Right ventricle myocardium superior (tissue), 1 donor: ENCODE data around the gene AADACL3. TPM values are rescaled to one million over a fixed set of nuclear protein-coding genes. Genes with fewer than 3 reads are reported as not detected.
"Not testable (repeated sequence)": the region's sequence is repeated elsewhere in the genome, so short reads cannot be mapped to it uniquely, and the experiment has no call there.

Source experiments
- ATAC-seq: fragments of 200-7000 bp; cut with Tn5 transposase; one replicate; pipeline ENCODE4 v1.9.1; 2020; ENCODE audit warnings: mild to moderate bottlenecking; ENCODE audit not compliant: poor library complexity
- DNase-seq: peaks from one replicate; pipeline ENCODE4 v3.0.0-alpha.2; 2020
- intact Hi-C: fragments of 100-400 bp; cut with DNase I; formaldehyde crosslinking; loops from one replicate; pipeline ENCODE4 v1.11.2; 2022
- total RNA-seq: library from RNA; stranded (reverse); fragmentation: NEBNext Ultra II Directional; extraction: Animal tissue kit (Norgen Biotek cat#: 25700); gene quantifications from one replicate; pipeline ENCODE4 v1.2.1, GENCODE V29; 2021
- donor health status: DM: no; HTN: yes; CAD: no; lungs with severe emphysema.

The AADACL3 gene
- total RNA-seq, 1 donor from 2014 or later = not detected

DNA sequence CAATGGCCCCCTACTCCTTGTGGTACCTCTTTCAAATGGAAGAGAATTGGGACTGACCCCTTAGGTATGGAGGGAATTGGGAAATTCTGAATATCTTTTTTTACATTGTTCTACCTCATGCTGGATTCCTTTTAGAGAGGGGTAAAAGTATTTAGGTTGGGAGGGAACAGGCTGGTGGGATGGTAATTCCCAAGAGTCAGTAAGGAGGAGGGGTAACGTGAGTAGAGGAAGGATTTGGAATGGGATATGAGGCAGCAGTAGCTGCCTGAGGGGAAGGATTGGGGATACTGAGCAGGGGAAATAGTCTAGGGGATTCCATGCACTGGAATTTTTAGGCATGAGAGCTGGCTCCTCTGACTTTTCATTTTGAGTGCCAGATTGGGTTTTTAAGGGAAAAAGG is 3.8 kb upstream of the AADACL3 start:
- no peak for ATAC-seq
- intact Hi-C loops = no loop called here
- DNase-seq = no peak

DNA sequence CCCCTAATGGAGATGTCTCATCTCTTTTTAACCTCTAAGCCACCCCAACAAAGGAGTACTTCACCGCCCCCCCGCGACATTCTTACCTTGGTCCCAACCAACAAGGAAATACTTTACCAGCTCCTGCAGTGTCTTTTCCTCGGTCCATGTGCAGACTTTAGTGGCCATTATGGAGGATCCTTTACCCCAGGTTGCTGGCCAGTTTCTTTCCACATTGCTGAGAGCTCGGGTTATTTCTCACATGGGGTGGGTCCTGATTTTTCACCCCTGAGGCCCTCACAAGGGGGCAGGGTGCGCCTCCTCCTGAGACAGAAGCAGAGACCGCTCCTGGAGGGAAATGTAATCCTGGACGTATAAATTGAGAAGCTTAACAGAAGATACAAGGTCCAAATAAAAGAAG is 3.0 kb upstream of the AADACL3 start:
- ATAC-seq = no peak
- no peak for DNase-seq
- intact Hi-C loops = no loop called here

DNA sequence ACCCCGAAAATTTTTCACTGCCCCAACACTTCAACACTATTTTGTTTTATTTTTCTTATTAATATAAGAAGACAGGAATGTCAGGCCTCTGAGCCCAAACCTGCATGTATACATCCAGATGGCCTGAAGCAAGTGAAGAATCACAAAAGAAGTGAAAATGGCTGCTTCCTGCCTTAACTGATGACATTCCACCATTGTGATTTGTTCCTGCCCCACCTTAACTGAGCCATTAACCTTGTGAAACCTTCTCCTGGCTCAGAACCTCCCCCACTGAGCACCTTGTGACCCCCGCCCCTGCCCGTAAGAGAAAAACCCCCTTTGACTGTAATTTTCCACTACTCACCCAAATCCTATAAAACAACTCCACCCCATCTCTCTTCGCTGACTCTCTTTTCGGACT is 2.3 kb upstream of the AADACL3 start:
- DNase-seq, ATAC-seq, intact Hi-C loops: not testable (repeated sequence)

DNA sequence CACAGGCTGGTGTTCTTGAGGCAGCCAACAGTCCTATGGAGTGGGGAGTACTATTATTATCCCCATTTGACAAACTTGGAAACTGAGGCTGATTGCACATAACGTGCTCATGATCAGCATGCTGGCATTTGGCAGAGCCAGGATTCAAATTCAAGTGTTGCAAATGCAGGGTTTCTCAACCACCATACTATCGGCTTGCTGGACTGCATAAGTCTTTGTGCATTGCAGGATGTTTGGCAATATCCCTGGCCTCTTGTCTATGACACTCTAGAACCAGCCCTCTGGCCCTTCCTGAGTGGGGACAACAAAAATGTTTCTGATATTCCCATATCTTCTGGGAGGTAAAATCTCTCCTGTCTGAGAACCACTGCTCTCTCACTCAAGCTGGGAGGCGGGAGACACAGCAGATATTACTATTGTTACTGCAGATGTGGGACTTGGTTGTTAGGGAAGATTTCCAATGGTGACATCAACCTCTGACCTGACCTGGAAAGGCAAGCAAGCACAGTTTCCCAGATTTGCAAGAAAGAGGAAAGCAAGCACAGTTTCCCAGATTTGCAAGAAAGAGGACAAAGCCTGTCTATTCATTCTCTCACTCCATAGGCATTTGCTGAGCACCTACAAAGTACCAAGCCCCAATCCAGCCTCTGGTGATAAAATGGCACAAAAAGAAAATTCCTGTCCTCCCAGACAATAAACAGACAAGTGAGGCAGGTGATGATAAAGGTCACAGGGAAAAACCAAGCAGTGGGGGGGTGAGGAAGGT is 1.0 kb upstream of the AADACL3 start:
- no peak for ATAC-seq
- DNase-seq = no peak
- intact Hi-C loops = no loop called here

DNA sequence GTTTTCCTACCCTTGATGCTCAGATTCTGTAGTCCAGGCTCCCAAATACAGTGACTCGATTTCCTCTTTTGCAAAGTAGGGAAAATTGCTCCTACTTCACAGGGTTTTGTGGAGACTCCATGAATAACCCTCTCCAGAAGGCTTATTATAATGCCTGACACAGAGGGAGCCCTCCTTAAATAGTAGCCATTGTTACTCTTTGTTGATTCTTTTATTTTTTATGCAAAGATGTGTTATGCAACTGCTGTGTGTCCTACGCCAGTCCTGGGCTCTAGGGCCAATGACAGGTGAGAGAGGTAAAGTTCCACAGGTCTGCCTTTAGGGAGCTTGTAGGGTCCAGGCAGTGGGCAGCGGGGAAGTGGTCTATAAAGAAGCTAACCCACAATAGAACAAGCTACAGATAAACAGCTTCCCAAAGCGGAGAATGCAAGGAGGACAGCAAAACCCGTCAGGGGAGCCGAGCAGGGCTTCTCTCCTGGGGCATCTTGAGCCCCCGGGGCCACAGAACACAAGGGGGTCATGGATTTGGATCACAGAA is 1.5 kb downstream of the AADACL3 start:
- ATAC-seq (no peak), DNase-seq (no peak)
- intact Hi-C loops = no loop called here

DNA sequence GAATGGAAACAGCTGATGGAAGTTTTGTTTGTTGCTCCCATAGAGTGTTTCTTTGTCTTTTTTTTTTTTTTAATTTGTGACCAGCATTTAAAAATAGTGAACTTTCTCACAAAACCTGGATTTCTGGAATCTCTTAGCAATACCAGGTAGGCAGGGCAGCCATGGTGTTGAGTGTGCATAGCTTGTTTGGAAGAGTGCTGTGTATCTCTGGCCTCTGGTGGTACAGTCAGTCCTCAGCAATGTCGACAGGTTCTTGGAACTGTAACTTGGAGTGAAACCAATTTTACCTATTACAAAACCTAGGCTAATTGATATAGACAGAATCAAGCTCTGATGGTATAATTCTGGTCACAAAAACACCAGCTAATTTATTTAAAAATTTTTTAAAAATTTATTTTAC is 6.7 kb downstream of the AADACL3 start:
- peak; percentile 53 for ATAC-seq
- intact Hi-C loops = no loop called here
- DNase-seq = no peak

DNA sequence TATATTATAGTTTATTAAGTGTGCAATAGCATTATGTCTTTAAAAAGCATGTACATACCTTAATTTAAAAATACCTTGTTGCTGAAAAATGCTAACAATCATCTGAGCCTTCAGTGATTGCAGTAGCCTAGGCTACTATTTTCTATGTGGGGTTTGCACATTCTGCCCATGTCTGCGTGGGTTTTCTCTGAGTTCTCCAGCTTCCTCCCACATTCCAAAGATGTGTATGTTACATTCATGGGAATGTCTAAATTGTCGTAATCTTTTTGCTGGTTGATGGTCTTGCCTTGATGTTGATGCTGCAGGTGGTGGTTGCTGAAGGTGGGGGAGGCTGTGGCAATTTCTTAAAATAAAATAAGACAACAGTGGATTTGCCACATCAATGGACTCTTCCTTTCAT is 12.5 kb downstream of the AADACL3 start:
- intact Hi-C loops = no loop called here
- DNase-seq (no peak), ATAC-seq (no peak)

DNA sequence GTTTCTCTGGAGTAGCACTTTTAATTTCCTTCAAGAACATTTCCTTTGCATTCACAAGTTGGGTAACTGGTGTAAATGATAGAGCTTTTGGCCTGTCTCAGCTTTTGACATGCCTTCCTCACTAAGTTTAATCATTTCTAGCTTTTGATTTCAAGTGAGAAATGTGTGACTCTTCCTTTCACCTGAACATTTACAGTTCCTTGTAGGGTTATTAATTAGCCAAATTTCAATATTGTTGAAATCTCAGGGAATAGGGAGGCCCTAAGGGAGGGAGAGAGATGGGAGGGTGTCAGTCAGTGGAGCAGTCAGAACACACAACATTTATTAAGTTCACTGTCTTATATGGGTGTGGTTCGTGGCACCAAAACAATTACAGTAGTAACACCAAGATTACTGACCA is 14.2 kb downstream of the AADACL3 start:
- DNase-seq = no peak
- intact Hi-C loops = no loop called here
- ATAC-seq = no peak

DNA sequence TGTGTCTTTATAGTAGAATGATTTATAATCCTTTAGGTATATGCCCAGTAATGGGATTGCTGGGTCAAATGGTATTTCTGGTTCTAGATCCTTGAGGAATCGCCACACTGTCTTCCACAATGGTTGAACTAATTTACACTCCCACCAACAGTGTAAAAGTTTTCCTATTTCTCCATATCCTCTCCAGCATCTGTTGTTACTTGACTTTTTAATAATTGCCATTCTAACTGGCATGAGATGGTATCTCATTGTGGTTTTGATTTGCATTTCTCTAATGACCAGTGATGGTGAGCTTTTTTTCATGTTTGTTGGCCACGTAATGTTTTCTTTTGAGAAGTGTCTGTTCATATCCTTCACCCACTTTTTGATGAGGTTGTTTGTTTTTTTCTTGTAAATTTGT is 15.2 kb downstream of the AADACL3 start:
- ATAC-seq, DNase-seq, intact Hi-C loops: not testable (repeated sequence)

DNA sequence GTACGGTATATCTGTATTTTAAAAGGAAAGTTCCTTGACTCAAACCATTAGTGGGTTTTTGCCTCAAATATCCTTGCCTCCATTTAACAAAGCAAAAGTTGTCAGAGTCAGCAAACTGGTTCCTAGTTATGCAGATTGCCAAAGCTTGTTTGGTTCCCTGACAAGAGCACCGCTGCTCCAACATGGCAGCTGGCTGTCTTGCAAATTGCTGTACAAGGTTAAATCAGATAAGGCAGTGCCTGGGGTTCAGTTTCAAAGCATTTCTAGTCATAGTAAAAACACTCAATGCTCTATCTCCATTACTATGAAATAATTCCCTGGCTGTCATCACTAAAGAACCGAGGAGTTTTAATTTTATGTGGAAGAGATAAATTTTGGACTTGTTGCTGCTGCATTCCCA is 18.7 kb downstream of the AADACL3 start:
- no peak for DNase-seq
- ATAC-seq = no peak
- intact Hi-C loops = no loop called here

DNA sequence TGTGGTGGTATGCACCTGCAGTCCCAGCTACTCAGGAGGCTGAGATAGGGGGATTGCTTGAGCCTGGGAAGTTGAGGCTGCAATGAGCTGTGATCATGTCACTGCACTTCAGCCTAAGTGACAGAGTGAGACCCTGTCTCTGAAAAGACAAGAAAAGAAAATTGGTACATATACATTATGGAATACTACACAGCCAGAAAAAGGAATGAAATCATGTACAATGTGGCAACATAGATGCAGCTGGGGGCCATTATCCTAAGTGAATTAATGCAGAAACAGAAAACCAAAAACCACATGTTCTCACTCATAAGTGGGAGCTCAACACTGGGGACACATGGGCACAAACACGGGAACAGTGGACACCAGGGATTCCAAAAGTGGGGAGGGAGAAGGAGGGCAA is 23.0 kb downstream of the AADACL3 start:
- intact Hi-C loops = no loop called here
- DNase-seq = no peak
- ATAC-seq = no peak

DNA sequence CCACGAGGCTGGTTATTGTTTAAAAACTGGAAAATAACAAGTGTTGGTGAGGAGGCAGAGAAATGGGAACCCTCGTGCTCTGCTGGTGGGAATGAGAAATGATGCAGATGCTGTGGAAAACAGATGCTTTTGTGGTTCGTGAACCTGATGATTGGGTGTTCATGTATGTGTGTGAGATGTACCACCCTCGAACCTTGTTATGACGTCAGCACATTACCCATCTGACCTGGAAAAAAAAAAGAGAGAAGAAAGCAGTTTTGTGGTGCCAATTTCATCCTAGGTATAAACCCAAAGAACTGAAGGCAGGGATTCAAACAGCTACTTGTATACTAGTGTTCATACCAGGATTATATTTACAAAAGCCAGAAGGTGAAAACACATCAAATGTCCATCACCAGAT is 23.7 kb downstream of the AADACL3 start:
- intact Hi-C loops = no loop called here
- ATAC-seq = no peak
- DNase-seq = no peak

DNA sequence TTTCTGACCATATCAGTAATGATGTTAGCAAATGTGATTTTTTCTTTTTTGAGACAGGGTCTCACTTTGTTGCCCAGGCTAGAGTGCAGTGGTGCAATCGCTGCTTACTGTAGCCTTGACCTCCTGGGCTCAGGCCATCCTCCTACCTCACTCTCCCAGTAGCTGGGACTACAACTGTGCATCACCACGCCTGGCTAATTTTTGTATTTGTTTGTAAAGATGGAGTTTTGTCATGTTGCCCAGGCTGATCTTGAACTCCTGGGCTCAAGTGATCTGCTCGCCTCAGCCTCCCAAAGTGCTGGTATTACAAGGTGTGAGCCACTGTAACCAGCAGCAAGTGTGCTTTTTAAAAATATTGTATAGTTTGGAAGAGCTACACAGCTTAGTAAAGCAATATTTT is 26.0 kb downstream of the AADACL3 start:
- intact Hi-C loops = no loop called here
- ATAC-seq (no peak), DNase-seq (no peak)

DNA sequence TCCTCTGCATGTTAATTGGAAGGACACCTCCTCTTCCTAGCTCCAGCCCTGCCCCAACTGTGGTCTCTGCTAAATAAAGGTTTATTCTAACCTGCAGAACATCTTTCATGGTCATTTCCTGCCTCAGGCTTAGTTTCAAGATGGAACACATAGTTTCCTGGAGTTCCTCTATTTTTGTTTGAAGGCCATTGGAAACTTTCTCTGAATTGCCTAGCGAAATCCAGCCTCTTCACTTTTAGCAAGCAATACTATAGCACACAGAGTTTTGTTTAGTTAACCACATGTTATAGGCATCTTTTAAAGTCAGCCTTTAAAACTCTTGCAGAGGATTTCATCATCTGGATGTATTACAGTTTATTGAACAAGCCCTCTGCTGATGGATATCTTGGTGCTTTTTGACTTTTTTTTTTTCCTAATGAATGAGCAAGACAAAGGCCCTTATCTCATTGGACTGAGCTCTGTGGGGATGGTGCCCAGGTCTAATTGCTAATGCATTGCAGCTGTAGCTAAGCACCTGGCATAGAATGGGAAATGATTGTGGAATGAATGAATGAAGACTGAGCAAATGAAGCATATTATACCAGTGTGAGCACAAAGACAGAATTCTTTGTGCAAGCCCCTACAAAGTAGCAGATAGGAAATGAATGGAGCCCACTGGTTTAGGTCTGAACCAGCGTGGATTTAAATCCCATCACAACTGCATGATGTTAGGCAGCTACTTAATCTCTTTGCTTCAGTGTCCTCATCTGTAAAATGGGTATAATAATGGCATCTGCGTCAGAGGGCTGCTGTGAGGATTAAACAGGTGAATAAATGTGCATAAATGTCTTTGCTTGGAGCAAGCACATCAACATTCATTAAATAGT is 29.4 kb downstream of the AADACL3 start:
- ATAC-seq = no peak
- intact Hi-C loops = no loop called here
- DNase-seq = no peak

DNA sequence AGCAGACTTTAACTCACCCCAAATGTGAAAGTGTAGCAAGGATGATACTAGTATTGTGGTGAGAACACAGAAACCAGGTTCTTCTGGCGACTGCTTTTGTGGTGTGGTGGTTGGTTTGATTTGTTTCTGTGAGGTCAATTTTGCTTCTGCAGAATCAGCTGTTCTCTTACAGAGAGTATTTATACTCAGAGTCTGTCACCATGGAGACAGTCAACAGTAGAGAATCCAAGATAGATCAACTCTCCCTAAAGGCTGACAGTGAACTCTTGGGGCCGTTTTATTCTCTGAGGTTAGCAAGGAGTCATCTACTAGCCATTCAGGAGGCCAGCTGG is 30.0 kb downstream of the AADACL3 start, which contains the start of gene CFAP107:
CFAP107 (plus strand) TSS at position 209 of the 332 bp plus-strand sequence. CDS start 231 bp downstream, outside the sequence.
- ATAC-seq (no peak), DNase-seq (no peak)
- intact Hi-C loops = no loop called here

DNA sequence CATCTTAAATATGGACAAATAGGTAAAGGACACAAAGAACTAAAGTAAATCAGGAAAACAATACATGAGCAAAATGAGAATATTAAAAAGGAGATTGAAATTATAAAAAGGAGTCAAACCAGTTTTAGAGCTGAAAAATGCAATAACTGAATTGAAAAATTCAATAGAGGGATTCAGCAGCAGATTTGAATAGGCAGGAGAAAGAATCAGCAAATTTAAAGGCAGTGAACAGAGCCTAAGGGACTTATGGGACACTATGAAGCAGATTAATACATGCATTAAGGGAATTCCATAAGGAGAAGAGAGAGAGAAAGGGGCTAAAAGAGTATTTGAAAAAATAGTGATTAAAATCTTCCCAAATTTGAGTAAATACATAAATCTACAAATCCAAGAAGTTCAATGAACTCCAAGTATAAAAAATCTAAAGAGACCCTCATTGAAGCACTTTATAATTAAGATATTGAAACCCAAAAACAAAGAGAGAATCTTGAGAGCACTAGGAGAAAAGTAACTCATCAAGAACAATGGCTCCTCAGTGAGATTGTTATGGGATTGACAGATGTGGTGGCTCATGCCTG is 33.0 kb downstream of the AADACL3 start:
- intact Hi-C loops = no loop called here
- DNase-seq = no peak
- ATAC-seq = no peak

DNA sequence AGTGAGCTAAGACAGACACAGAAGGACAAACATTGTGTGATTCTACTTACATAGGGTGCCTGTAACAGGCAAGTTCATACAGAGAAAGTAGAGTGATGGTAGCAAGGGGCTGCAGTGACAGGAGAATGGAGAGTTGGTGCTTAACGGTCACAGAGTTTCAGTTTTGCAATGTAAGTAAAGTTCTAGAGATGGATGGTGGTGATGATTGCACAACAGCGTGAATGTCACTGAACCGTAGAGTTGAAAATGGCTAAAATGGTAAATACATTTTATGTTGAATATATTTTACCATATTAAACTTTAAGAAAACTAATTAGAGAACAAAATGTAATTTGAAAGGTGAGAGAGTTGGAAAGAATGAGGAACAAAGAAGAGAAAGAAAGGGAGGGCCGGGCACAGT is 38.8 kb downstream of the AADACL3 start:
- intact Hi-C loops = no loop called here

DNA sequence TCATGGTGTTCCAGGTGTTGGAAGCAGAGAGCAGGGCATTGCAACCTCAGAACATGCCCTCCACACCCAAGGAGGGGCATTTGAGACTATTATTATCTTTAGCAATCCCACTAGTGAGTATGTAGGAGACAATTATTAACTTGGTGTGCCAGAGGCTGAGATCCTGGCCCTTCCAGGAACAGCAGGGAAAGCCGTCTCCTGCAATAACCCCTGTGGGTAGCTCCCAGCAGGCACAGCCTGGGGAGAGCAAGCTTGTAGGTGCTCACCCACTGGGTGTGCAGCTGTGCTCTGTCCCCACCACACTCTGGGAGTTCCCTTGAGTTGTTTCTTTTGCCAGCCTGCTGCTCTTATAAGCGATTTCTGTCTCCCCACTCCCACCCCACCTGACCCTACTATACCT is 40.4 kb downstream of the AADACL3 start:
- intact Hi-C loops = no loop called here
- ATAC-seq (no peak), DNase-seq (no peak)

More for the DNA sequence above, 38.8 kb downstream of the AADACL3 start:
- no peak for ATAC-seq
- no peak for DNase-seq

DNA sequence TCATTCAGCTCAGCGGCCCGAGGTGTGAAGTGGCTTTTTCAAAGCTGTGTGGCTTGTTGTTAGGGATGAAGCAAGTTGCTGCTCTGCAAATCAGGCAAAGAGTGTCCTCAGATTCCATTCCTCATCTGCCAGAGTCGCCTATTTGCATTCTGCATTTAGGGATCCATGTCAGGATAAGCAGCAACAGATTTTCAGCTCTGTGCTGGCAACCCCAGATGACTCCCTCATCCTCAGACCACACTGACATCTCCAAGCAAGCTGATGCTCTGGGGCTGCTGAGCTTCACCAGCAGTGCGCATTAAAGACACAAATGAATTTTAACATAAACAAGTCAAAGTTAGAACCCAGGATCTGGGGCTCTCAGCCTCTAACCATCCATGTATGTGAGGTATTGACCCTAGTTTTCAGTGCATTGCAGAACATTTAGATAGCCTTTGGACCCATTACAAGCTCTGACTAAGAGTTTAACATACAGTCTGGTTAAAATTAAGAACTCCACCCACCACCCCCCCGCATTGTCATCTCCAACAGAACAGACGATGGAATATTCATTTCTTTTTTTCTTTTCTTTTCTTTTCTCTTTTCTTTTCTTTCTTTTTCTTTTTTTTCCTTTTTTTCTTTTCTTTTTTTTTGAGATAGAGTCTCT is 41.0 kb downstream of the AADACL3 start:
- DNase-seq = no peak
- ATAC-seq = no peak
- intact Hi-C loops = no loop called here
